SHP77 (cell line): ENCODE results near the gene GPR25.

Source experiments
- DNase-seq, 2 experiments: peaks; one replicate each; lab custom pipeline; 2025; lab: John Stamatoyannopoulos, UW

The GPR25 gene

DNA sequence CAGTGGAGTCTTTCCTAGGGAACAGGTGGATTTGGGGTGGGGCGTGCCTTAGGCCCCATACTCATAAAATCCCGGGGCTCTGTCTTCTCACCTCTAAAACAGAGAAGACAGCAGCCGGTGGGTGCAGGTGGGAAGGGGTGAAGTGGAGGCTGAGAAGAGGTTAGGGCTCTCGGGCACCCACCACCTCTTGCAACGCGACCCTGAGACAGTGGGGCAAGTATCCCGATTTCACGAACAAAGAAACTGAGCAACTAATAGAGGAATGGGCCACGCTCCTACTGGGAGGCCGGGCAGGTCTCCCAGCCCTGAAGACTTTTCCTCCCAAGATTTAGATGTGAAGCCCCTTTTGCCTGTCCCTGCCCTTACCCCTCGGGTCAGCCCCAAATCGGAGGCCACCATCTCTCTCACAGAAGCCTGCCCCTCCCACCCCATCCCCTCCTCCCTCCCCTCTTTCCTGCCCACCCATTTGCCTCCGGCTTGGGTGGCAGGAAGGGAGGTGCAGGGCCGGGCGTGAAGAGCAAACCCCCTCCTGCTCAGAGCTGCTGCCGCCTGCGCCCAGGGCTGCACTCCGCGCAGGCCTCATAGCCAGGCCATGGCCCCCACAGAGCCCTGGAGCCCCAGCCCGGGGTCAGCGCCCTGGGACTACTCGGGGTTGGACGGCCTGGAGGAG is at the start of gene GPR25:
GPR25 (plus strand) TSS at position 536 of the 670 bp plus-strand sequence; CDS start at position 593, 57 bp downstream.
- DNase-seq = no peak

- no peak for DNase-seq
Measured at GRCh38 chr1:200831091-200831490, 41.7 kb upstream of the GPR25 start.

- DNase-seq = no peak
Measured at GRCh38 chr1:200834383-200834782, 38.4 kb upstream of the GPR25 start.

GRCh38 chr1:200836213-200836612 is 36.6 kb upstream of the GPR25 start:
- DNase-seq = no peak

DNA sequence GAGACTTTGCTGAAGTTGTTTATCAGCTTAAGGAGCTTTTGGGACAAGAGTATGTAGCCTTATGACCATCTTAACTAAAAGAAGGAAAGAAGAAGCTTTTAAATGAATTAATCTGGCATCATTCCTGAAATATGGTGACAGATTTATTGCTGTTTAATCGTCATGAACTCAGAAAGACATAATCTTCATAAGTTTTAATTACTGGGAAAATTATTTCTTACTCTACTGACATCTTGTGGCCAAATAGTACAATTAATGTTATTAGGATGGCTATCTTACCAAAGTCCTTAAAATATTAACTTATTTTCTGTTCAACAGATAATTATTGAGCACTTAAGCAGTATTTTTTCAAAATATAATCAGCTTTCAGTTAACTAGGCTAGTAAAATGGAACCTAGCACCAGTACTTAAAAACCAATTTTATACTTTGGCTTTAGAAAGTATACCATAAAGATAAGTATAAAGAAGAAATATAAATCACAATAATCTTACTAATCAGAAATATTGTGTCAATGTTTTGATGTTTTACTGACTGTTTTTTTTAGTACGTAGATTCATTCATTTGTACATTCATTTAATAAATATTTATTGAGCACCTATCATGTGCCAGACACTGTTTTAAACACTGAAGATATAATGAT is 34.7 kb upstream of the GPR25 start:
- no peak for DNase-seq

GRCh38 chr1:200838676-200839445 is 33.9 kb upstream of the GPR25 start:
- no peak for DNase-seq

- DNase-seq = no peak
Measured at GRCh38 chr1:200845360-200845759, 27.4 kb upstream of the GPR25 start.

DNA sequence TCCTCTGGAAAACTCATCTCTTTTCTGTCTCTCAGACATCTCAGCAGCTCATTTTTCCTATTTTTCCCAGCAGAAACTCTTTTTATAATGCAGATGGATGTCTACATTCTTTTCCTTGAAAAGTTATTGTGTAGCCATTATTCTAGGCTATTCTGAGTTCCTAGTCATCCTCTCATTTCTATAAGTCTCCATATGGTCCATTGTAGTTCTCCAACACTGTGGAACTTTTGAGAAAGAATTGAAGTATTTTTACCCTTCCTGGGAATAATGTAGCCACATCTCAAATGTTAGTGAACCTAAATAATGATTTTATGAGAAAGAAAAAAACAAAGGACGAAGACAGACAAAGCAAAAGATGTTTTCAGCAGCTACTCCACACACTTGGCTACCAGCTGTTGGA is 26.4 kb upstream of the GPR25 start:
- no peak for DNase-seq

DNA sequence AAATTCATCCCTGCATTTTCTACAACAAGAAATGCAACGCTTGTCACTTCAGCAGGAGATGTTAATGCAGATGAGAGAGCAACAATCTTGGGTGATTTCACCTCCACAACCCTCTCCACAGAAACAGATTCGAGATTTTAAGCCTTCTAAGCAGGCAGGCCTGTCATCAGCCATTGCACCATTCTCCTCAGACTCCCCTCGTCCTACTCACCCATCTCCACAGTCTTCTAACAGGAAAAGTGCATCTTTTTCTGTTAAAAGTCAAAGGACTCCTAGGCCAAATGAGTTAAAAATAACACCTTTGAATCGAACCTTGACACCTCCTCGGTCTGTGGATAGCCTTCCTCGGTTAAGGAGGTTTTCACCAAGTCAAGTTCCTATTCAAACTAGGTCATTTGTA is 23.4 kb upstream of the GPR25 start:
- DNase-seq = no peak

- no peak for DNase-seq
Measured at GRCh38 chr1:200850554-200850953, 22.2 kb upstream of the GPR25 start.

- DNase-seq = no peak
Measured at GRCh38 chr1:200856716-200857357, 15.9 kb upstream of the GPR25 start.

- no peak for DNase-seq
Measured at GRCh38 chr1:200857804-200858203, 15.0 kb upstream of the GPR25 start.

DNA sequence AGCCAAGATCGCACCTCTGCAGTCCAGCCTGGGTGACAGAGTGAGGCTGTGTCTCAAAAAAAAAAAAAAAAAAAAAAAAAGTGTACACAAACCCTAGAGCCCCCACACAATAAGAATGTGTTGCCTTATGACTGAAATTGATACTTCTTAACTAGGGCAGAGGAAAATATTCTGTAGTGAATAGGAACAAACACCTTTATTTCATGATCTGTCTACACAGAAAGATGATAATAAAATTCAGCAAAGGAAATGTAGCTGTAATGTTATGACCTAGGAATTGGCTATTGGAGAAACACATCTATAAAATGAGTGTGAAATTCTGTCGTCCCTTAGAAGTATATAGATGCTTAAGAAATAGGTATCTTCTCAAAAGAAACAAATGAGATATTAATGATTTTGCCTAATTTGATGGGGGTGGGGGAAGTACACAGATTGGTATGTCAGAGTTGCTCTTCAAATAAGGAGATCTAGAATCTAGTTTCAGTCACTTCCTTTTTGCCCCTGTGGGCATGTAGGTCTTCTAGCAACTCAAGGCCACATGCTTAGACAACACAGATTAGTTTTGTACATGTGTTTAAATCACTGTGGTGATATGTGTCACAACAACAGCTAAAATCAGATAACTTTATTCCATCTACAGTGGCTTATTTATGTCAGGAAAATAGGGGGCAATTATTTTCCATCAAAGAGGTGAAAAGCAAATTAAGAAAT is 10.7 kb upstream of the GPR25 start:
- no peak for DNase-seq

DNA sequence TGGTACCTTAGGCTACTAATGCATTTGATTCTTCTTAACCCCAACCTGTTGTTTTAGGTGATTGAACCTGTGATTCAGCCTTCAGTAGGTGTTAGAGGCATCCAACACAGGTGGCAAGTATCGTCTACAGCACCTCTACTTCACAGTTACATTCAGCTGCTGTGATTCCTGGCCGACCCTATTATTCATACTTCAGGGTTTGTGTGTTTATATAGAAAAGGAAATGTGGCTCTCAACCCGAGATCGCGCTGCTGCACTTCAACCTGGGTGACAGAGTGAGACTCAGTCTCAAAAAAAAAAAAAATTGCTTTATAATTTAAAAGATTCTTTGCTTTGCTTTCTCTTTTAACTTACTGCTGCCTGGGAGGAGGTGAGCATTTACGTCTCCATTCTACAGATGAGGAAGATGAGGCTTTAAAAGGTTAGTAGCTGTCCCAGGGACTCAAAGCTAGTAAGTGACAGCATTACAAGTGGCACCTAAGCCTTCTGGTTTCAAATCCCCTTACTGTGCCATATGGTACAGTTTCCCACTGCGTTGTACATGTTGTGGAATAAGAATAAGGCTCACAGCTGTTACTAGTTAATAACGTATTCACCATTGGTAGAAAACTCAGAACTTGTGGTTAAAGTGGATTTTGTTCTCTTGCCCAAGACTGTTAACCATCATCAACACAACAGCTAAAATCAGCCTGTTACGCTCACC is 9.9 kb upstream of the GPR25 start:
- no peak for DNase-seq

DNA sequence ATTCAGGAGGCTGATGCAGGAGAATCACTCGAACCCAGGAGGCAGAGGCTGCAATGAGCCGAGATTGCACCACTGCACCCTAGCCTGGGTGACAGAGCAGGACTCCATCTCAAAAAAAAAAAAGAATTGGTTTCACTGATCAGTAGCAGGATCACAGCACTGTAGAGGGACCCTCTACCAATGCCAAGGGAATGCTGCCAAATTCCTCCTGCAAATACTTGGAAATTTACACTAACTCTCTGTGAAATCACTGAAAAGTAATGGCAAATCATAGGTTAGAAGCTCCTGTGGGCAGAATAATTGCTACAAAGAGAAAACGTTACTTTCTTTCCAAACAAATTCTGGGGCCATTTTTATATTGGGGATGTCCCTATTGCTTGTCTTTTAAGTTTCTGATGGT is 6.7 kb upstream of the GPR25 start:
- DNase-seq = no peak

- no peak for DNase-seq
Measured at GRCh38 chr1:200866521-200866920, 6.3 kb upstream of the GPR25 start.

DNA sequence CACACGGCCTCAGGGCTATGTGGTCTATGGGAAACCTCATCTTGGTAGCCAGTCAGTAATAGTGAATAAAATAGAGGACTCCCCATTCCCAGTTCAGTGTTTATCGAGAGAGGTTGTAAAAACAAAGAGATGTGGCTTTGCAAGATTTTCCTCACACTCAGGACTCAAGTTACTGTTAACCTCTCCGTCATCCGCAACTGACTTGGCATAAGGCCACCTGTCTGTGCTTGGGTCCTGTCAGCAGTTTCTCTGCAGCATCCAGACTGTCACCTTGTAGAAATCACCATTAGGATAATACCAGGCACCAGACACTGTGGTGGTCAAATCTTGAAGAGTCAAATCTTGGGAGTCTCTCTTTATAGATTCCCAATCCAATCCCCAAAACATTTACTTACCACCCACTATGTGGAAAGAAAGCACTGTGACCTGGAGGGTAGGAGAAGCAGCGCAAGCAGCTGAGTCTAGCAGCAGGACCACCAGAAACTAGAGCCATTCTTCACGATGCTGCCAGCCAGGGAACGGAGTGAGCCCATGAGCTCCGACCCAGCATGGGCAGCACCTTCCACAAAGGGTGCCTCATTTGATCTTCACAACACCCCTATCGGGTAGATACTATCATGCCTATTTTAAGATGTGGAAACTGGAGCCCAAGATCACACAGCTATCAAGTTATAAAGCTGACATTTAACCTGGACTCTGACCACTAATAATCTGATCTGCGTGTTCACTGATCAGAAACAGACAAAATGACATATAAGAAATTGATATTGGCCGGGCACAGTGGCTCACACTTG is 5.6 kb upstream of the GPR25 start:
- peak in 1 of 2 experiments; percentile 8 for DNase-seq

- no peak for DNase-seq
Measured at GRCh38 chr1:200869376-200869752, 3.4 kb upstream of the GPR25 start.

DNA sequence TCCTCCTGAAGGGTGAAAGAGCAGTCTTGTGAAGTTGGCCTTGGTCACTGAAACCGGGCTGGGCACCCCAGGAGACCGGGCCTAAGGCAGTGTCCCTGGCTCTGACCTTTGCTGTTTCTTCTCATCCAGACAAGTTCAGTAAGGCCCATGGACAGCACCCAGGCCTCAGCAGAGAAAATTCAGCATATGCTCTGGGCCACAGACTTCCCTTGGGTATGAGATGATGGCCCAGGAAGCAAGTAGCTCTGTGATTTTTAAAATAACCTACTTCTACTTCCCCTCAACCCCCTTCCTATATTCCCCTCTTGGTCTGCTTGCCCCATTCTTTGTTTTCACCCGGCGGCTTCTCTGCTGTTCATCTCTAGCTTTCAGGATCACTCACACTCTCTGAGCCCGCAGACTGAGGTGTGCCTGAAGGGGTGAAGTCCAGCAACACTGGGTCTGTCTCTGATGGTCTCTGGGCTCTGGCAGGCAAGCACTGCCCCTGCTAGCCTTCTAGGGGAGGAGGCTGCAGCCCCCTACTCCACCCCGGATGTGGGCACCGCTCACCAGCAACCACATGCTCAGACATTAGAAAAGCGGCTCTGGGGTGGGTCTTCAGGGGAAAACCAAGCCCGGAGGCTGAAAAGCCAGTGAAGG is 2.9 kb upstream of the GPR25 start:
- no peak for DNase-seq

DNA sequence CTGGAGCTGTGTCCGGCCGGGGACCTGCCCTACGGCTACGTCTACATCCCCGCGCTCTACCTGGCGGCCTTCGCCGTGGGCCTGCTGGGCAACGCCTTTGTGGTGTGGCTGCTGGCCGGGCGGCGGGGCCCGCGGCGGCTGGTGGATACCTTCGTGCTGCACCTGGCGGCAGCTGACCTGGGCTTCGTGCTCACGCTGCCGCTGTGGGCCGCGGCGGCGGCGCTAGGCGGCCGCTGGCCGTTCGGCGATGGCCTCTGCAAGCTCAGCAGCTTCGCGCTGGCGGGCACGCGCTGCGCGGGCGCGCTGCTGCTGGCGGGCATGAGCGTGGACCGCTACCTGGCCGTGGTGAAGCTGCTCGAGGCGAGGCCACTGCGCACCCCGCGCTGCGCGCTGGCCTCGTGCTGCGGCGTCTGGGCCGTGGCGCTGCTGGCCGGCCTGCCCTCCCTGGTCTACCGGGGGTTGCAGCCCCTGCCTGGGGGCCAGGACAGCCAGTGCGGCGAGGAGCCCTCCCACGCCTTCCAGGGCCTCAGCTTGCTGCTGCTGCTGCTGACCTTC is 412 bp downstream of the GPR25 start:
- no peak for DNase-seq
